Thymus (tissue), 2 donors: ENCODE data around the gene SCIMP. TPM values are rescaled to one million over a fixed set of nuclear protein-coding genes. Genes with fewer than 3 reads are reported as not detected.

ENCODE experiments used
- polyA plus RNA-seq: library from polyadenylated mRNA; stranded (reverse); fragments of 200-250 nt; gene quantifications from one replicate; pipeline ENCODE4 v1.2.3, GENCODE V29; 2013
- total RNA-seq: library from RNA; stranded (reverse); fragments of 120-200 nt; gene quantifications from one replicate; pipeline ENCODE4 v1.2.4, GENCODE V29; 2013
- donor health status: healthy.

SCIMP gene
- total and polyA plus RNA-seq, 2 donors: 0.80 to 5.1 TPM

Other genes starting within 250 kb of the SCIMP start
- 2.8 TPM for gene CAMTA2, start 247.2 kb downstream of the SCIMP start, total RNA-seq
- gene CAMTA2, start 247.2 kb downstream of the SCIMP start, polyA plus RNA-seq: 51.5 TPM
- 0.24 TPM for gene INCA1, start 237.3 kb downstream of the SCIMP start, total RNA-seq
- gene INCA1, start 237.3 kb downstream of the SCIMP start, polyA plus RNA-seq: 1.5 TPM
- 10.8 TPM for gene KIF1C, start 236.9 kb downstream of the SCIMP start, total RNA-seq
- gene KIF1C, start 236.9 kb downstream of the SCIMP start, polyA plus RNA-seq: 15.4 TPM
- 0.80 TPM for gene SLC52A1, start 199.4 kb downstream of the SCIMP start, total RNA-seq
- gene SLC52A1, start 199.4 kb downstream of the SCIMP start, polyA plus RNA-seq: 0.96 TPM
- gene ZFP3, start 156.4 kb downstream of the SCIMP start, total RNA-seq: 3.3 TPM
- 4.6 TPM for gene ZFP3, start 156.4 kb downstream of the SCIMP start, polyA plus RNA-seq
- 9.5 TPM for gene ZNF232, start 123.0 kb downstream of the SCIMP start, total RNA-seq
- 9.9 TPM for gene ZNF232, start 123.0 kb downstream of the SCIMP start, polyA plus RNA-seq
- 0.14 TPM for gene USP6, start 118.8 kb downstream of the SCIMP start, total RNA-seq
- gene USP6, start 118.8 kb downstream of the SCIMP start, polyA plus RNA-seq: 0.30 TPM
- gene ZNF594, start 43.0 kb downstream of the SCIMP start, total RNA-seq: 12.2 TPM
- gene ZNF594, start 43.0 kb downstream of the SCIMP start, polyA plus RNA-seq: 5.0 TPM
- 45.4 TPM for gene RABEP1, start 47.4 kb upstream of the SCIMP start, total RNA-seq
- 31.3 TPM for gene RABEP1, start 47.4 kb upstream of the SCIMP start, polyA plus RNA-seq
- 147 TPM for gene NUP88, start 184.8 kb upstream of the SCIMP start, total RNA-seq
- 116 TPM for gene NUP88, start 184.8 kb upstream of the SCIMP start, polyA plus RNA-seq
- 68.3 TPM for gene RPAIN, start 185.3 kb upstream of the SCIMP start, total RNA-seq
- gene RPAIN, start 185.3 kb upstream of the SCIMP start, polyA plus RNA-seq: 47.2 TPM
- 246 TPM for gene C1QBP, start 204.3 kb upstream of the SCIMP start, total RNA-seq
- 95.1 TPM for gene C1QBP, start 204.3 kb upstream of the SCIMP start, polyA plus RNA-seq
- gene DHX33, start 234.1 kb upstream of the SCIMP start, total RNA-seq: 3.2 TPM
- gene DHX33, start 234.1 kb upstream of the SCIMP start, polyA plus RNA-seq: 6.4 TPM